Right lobe of liver (tissue), 4 donors: ENCODE measurements around the gene SIM1.

Source experiments
- POLR2A ChIP-seq: fragments of 450-650 bp; IDR thresholded peaks from one replicate; pipeline ENCODE4 v1.6.1; 2017; ENCODE audit warnings: antibody characterized with exemption, mild to moderate bottlenecking
- TF ChIP-seq, protein P1 (sequence below), 4 donors: fragments of 200-600 bp in 3 of 4; fragments of 450-650 bp in 1 of 4; IDR thresholded peaks; one replicate each; pipeline versions ENCODE4 v1.5.1 to v1.8.0; 2016 to 2022; ENCODE audit warnings: antibody characterized with exemption in 4 of 4, mild to moderate bottlenecking in 2 of 4
- donor health status: DM: no; HTN: no; CAD: no.
- donor health status: DM: no; HTN: no; CAD: no.
- donor health status: DM: no; HTN: yes; CAD: no.

GRCh38 chr6:100464903-100465700, at the start of gene SIM1:
- TF ChIP-seq, protein P1, sequence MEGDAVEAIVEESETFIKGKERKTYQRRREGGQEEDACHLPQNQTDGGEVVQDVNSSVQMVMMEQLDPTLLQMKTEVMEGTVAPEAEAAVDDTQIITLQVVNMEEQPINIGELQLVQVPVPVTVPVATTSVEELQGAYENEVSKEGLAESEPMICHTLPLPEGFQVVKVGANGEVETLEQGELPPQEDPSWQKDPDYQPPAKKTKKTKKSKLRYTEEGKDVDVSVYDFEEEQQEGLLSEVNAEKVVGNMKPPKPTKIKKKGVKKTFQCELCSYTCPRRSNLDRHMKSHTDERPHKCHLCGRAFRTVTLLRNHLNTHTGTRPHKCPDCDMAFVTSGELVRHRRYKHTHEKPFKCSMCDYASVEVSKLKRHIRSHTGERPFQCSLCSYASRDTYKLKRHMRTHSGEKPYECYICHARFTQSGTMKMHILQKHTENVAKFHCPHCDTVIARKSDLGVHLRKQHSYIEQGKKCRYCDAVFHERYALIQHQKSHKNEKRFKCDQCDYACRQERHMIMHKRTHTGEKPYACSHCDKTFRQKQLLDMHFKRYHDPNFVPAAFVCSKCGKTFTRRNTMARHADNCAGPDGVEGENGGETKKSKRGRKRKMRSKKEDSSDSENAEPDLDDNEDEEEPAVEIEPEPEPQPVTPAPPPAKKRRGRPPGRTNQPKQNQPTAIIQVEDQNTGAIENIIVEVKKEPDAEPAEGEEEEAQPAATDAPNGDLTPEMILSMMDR (IDR thresholded peaks at IDR 0.05), result no peak
- no peak for TF ChIP-seq POLR2A
